Astrocyte (in vitro differentiated cells and primary cell): ENCODE results near the gene PDGFC.

Source experiments
- EZH2 ChIP-seq: IDR thresholded peaks from 2 replicates; pipeline ENCODE4 v1.6.1; 2012; ENCODE audit warnings: mild to moderate bottlenecking, low read length, inconsistent platforms; ENCODE audit not compliant: insufficient read depth
- TF ChIP-seq, protein P1 (sequence below): IDR thresholded peaks from 2 replicates; pipeline ENCODE4 v1.5.1; 2011; ENCODE audit warnings: low read depth, mild to moderate bottlenecking, inconsistent platforms, low read length, moderate library complexity; ENCODE audit not compliant: insufficient read depth

GRCh38 chr4:156792462-156793085 lies 179.0 kb downstream of the PDGFC start:
- TF ChIP-seq, protein P1, sequence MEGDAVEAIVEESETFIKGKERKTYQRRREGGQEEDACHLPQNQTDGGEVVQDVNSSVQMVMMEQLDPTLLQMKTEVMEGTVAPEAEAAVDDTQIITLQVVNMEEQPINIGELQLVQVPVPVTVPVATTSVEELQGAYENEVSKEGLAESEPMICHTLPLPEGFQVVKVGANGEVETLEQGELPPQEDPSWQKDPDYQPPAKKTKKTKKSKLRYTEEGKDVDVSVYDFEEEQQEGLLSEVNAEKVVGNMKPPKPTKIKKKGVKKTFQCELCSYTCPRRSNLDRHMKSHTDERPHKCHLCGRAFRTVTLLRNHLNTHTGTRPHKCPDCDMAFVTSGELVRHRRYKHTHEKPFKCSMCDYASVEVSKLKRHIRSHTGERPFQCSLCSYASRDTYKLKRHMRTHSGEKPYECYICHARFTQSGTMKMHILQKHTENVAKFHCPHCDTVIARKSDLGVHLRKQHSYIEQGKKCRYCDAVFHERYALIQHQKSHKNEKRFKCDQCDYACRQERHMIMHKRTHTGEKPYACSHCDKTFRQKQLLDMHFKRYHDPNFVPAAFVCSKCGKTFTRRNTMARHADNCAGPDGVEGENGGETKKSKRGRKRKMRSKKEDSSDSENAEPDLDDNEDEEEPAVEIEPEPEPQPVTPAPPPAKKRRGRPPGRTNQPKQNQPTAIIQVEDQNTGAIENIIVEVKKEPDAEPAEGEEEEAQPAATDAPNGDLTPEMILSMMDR: no peak
- no peak for TF ChIP-seq EZH2
